Skin epidermis (tissue), 12 donors: ENCODE results near the gene EYA4.

ENCODE experiments used
- H3K27ac ChIP-seq, 21 experiments: fragments of 200-600 bp; sonication (generic) in 11 of 21; one replicate each; pipeline ENCODE4 v1.5.0; 2020; ENCODE audit warnings: mild to moderate bottlenecking in 3 of 21, inconsistent platforms in 2 of 21, moderate library complexity in 2 of 21
- H3K4me3 ChIP-seq, 7 experiments: fragments of 200-600 bp; sonication (generic) in 2 of 7; one replicate each; pipeline ENCODE4 v1.5.0; 2020; ENCODE audit warnings: inconsistent platforms in 2 of 7, mild to moderate bottlenecking in 2 of 7, moderate library complexity in 1 of 7

EYA4 gene

GRCh38 chr6:133495205-133495903, 254.2 kb downstream of the EYA4 start:
- no peak overlapping the region for H3K4me3 ChIP-seq
- H3K27ac ChIP-seq = no peak overlapping the region

DNA sequence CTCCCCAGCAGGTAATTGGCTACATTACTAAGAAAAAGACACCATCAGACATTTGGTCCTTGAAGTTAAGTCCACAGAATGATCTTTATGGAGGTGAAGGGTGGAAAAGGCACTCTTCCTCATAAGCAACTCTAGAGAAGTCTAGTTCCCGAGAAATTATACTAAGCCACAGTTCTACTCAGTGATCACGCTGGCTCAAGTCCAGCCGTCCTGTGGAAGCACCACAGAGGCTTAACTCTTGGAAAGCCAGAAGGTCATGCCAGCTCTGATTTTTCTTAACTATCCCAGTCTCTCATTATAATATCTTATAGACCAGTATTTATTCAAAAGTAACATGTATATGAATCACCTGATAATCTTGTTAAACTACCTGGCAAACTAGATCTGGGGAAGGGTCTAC, 258.5 kb downstream of the EYA4 start:
- Histone ChIP-seq H3K4me3 (no peak overlapping the region), H3K27ac (no peak overlapping the region)

DNA sequence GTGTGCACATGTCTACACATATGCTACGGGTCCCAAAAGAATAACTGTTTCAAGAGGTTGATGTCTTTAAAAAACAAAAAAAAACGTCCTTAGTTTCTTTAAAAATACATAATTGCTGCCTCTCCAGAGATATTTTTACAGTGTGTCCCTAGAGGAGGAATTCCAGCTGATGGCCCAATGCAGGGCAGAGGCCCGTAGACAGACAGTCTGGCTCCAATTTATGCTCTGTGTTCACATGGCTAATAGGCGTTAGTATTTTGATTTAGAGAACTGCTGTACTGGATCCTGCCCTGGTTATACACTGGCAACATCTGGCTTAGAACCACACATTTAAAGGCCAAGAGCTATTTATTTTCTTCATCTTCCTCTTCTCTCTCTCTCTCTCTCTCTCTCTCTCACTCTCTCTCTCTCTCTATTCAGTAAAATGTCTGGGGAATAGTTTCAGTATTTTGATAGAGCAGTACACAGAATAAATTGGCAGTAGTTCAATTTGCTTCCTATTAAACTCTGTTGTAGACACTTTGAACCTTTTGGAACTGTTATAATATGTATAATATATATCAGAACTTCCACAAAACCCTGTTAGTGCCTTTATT, 260.6 kb downstream of the EYA4 start:
- H3K27ac ChIP-seq = peak overlapping the region in 3 of 21 experiments; percentile 1 to 60 (median 38)

DNA sequence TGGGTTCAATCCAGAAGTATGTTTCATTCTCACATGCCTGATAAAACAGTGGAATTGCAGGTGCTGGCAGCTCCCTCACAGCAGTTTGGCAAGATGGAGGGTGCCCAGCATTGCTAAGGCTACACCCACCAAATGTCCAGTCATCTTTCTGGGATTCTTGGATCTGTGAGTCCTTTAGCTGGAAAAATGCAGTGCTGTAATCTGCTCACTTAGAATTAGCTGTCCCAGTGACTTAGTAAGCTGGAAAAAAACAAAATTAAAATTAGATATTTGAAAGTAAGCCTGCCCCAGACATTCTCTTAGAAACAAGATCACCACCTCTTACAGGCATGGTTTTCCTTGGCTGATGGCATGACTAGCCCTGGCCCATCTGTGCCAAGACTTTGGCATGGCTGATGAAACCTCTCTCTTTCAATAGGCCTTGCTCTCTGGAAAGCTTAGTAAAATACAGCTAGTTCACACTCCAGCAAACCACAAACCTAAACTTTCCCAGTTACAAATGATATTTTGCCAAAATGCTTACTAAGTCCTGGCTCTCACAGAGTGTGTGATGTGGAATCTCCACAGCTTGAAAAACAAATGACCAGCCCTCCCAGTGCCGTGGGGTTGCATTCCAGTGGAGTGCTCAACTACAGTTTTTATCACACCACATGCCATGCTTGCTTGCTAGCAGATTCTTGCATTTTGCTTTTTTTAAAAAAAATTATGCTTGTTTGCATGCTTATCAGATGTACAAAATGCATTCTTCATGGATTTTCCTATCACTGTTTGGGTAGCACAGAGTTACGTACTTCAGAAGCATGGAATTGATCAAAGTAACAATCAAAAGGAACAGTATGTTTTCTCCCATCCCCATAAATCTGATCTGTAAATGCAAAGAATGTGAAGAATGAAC, 261.5 kb downstream of the EYA4 start:
- H3K27ac ChIP-seq = peak overlapping the region in 6 of 21 experiments; percentile 0 to 60 (median 24)
- H3K4me3 ChIP-seq = no peak overlapping the region

More for the DNA sequence above, 260.6 kb downstream of the EYA4 start:
- H3K4me3 ChIP-seq = no peak overlapping the region

DNA sequence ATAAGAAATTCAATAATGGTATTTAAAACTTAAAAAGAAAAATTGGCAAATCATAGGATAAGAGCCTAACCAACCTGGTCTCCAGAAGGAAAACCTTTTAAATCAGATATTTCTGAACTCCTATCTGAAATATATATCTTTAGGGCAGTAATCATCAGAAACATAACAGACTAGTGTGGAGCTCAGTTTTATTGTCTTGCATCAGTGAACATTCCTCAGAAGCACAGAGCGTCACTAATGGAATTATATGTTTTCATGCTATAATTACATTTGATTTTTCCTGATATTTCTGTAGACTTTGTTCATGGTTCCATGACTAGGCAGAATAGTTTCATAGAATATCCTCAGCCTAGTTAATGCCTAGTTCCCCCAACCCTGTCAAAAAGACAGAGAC, 262.2 kb downstream of the EYA4 start:
- Histone ChIP-seq H3K27ac (peak overlapping the region in 1 of 21 experiments; percentile 60), H3K4me3 (no peak overlapping the region)

DNA sequence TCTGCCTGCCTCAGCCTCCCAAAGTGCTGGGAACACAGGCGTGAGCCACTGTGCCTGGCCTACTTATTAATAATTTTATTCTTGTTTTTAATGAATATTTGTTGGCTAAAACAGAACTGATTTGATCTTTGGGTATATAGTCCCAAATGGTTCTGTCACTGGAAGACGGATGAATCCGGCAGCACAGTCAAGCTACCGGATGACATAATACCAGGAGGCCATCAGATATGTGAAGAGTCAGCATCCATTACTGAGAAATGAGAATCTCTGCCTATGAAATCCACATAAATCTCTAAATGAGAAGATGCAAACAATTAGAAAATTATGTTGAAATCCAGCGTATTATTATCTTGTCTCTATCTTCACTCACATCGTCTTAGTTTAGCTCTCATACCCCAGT, 263.0 kb downstream of the EYA4 start:
- no peak overlapping the region for H3K4me3 ChIP-seq
- H3K27ac ChIP-seq = peak overlapping the region in 2 of 21 experiments; percentile 20 to 60

DNA sequence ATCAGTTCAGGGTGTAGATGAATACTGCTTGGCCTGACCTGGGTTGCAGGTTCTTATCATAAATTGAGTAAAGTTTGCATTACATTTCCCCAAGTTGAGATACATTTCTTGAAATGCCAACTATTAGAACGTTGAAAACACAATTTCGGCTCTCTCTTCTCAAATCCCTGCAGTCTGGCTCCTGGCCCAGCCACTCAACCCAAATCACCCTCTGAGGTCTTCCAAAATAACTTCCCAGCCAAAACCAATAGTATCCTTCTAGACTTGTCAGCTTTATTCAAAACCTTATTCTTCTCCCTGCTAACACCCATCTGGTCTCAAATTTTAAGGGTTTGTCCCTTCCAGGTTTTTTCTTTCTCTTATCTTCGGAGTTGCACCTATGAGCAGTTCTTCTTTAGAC, 263.6 kb downstream of the EYA4 start:
- Histone ChIP-seq H3K27ac (peak overlapping the region in 1 of 21 experiments; percentile 60), H3K4me3 (no peak overlapping the region)

DNA sequence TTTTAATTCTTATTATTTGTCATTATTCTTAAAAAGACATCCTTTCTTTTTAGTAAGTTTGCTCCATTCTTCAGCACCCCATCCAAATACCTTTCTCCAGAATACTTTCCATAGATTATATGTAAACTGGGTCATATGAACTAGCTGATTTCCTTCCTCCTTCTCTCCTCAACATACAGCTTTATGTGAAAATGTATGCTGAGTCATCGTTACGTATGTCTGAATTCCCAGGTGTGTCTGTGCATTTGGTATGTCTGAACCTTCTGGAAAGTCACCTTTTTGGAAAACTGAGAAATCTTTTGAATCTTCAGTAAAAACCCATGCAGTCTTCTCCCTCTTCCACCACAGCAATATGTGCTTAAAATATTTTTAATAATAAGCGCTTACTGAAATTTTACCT, 264.5 kb downstream of the EYA4 start:
- Histone ChIP-seq H3K4me3 (no peak overlapping the region), H3K27ac (no peak overlapping the region)

DNA sequence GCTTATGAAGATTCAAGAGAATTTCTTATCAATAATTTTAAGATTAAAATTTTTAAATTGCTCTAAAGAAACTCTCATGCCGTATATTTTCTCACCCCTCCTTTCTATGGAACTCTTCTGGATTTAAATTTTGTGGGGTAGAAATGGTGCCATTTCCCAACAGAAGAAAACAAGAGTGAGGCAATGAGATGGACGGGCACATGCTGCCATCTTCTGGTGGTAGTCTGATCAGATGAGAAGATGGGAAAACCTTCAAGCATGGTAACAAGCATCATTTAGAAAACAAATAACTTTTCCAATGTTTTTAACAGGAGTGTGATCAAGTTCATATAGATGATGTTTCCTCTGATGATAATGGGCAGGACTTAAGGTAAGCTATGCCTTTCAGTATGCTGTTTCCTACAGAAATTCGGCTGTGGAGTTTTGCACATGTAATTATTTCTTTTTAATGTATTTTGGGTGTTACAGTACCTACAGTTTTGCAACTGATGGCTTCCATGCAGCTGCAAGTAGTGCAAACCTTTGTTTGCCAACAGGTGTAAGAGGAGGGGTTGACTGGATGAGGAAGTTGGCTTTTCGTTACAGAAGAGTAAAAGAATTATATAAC, 271.4 kb downstream of the EYA4 start:
- Histone ChIP-seq H3K27ac (no peak overlapping the region), H3K4me3 (no peak overlapping the region)

DNA sequence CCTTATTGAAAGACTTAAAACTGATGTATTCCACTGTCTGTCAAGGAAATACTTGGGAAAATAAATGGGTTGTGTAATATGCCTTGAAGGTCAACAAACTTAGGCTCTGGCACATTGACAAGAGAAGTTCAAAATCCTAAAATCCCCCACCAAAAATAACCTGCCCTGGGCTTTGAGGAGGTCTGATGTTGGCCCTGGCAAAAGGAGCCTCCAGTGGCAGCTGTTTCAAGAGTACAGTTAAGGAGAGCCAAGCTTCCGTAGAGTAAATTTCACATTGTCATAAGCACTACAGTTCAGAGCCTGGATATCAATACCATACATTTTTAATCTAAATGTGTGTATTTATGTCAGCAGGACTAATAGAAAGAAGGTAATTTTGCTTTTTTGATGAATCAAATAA, 282.7 kb downstream of the EYA4 start:
- Histone ChIP-seq H3K27ac (no peak overlapping the region), H3K4me3 (no peak overlapping the region)

DNA sequence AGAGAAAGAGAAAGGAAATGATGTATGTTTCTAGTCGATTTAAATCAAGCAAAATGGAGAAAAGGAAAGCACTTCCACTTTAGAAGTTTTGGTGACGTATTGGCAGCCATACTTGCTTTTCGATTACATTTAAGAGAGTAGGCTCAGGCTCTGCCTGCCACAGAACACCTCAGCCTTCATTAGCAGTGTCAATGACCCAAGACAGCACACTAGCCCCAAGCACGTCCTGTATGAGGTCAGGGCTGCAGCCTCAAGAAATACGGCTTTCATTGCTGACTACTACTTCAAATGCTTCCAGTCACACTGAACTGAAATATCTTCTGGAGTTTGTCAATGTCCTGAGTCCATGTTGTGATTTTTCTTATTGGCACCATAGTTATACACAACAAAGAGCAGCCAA, 285.3 kb downstream of the EYA4 start:
- Histone ChIP-seq H3K4me3 (no peak overlapping the region), H3K27ac (no peak overlapping the region)

DNA sequence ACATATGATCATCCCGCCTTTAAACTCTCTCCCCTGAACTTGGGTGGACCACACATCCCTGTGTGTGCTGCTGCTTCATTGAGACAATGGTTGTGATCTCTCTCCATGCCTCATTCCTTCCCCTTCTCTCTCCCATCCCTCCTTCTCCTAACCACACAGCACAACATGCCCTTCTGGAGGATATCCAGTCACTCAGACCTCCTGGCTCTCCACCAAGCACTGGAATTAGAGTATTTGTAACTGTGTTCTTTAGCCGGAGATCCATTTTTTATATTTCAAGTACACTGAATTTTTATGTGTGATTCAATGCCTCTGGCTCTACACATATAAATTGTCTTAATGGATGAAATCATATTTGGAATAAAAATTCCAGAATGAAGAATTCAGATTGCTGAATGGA, 287.4 kb downstream of the EYA4 start:
- H3K27ac ChIP-seq = no peak overlapping the region

DNA sequence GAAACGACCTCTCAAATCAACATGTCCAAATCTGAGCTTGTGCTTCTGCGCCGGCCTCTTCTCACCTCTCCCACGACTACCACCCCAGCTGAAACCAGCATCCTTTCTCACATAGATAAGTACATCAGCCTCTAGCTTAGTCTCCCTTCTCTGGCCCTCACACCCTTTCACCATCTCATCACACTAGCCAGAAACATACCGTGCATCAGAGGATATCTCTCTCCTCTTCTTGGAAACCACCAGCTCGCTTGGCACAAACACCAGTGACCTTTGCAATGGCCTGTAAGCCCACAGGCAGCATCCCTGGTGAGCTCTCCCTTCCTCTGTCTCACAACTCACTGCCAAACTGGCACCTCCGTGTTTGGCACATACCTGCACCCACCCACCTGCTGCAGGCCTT, 291.8 kb downstream of the EYA4 start:
- no peak overlapping the region for H3K4me3 ChIP-seq
- no peak overlapping the region for H3K27ac ChIP-seq

More for the DNA sequence above, 287.4 kb downstream of the EYA4 start:
- no peak overlapping the region for H3K4me3 ChIP-seq

- no peak overlapping the region for H3K4me3 ChIP-seq
- no peak overlapping the region for H3K27ac ChIP-seq
Observed at GRCh38 chr6:133539502-133540259, 298.5 kb downstream of the EYA4 start.

- no peak overlapping the region for H3K27ac ChIP-seq
- H3K4me3 ChIP-seq = no peak overlapping the region
Observed at GRCh38 chr6:133540361-133540760, 299.2 kb downstream of the EYA4 start.

DNA sequence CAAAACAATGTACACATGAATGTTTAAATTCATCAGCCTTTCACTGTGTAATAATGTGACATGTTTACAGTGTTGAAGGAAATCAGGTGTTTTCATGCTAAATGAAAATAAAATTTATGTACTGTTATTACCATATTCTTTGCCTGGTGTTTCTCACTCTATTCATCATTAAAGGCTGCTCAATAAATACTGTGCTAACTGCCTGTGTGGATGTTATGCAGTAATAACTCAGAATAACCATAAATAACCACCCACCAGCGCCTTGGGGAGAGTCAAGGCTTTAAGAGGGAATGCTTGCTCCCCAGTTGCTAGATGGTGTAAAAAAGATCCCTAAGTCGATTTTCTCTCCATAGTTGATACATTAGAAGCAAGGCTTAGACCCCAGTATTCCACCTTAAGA, 299.9 kb downstream of the EYA4 start:
- no peak overlapping the region for H3K4me3 ChIP-seq
- H3K27ac ChIP-seq = no peak overlapping the region

GRCh38 chr6:133542056-133542821, 301.1 kb downstream of the EYA4 start:
- Histone ChIP-seq H3K27ac (no peak overlapping the region), H3K4me3 (no peak overlapping the region)

DNA sequence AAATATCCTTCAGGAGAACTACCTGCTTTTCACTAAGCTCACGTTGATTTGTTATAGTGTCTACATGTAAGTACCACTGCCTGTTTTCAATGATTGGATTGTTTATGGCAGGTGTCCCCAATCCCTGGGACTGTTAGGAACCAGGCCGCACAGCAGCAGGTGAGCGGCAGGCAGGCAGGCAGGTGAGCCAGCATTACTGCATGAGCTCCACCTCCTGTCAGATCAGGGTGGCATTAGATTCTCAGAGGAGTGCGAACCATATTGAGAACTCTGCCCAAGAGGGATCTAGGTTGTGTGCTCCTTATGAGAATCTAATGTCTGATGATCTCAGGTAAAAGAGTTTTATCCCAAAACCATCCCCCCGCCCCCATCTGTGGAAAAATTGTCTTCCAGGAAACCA, 303.3 kb downstream of the EYA4 start:
- H3K4me3 ChIP-seq = no peak overlapping the region
- no peak overlapping the region for H3K27ac ChIP-seq

- Histone ChIP-seq H3K4me3 (no peak overlapping the region), H3K27ac (no peak overlapping the region)
Observed at GRCh38 chr6:133546098-133546497, 304.9 kb downstream of the EYA4 start.
